H1 (cell line): ENCODE results near the gene MSH5. TPM values are rescaled to one million over a fixed set of nuclear protein-coding genes. Genes with fewer than 3 reads are reported as not detected.

Source experiments
- CTCF ChIA-PET: fragments of 300-600 bp; sonication (Branson Sonifier 250); formaldehyde crosslinking; loops from one replicate; lab custom pipeline; 2021; ENCODE audit not compliant: partially characterized antibody; lab: Charles Lee
- POLR2A ChIA-PET: fragments of 300-600 bp; sonication (Branson Sonifier 250); formaldehyde crosslinking; loops from one replicate; lab custom pipeline; 2021; ENCODE audit warnings: inconsistent platforms; ENCODE audit not compliant: partially characterized antibody; lab: Charles Lee
- DNase-seq, 2 experiments: peaks; one replicate each; pipeline versions ENCODE4 v3.0.0 to v3.0.0-alpha.2; 2010 to 2022; ENCODE audit warnings: low spot score in 2 of 2, low read depth in 1 of 2, mixed read lengths in 1 of 2
- FAIRE-seq: peaks from 2 replicates; lab custom pipeline; 2011; peaks lifted over from hg19 to GRCh38; lab: Jason Lieb, UNC
- H2AFZ ChIP-seq: 2 replicates; pipeline ENCODE4 v1.8.1; 2012; ENCODE audit warnings: low read length, inconsistent platforms
- H2AK5ac ChIP-seq: 2 replicates; pipeline ENCODE4 v1.6.1; 2013; ENCODE audit warnings: low read depth, low read length
- H2BK120ac ChIP-seq: replicated peaks from 2 replicates; pipeline ENCODE3; 2013; ENCODE audit warnings: low read depth, low read length, inconsistent platforms
- H2BK12ac ChIP-seq: 2 replicates; pipeline ENCODE4 v1.6.1; 2013; ENCODE audit warnings: low read depth, low read length
- H2BK15ac ChIP-seq: 2 replicates; pipeline ENCODE4 v1.6.1; 2013; ENCODE audit warnings: low read length
- H2BK20ac ChIP-seq: 2 replicates; pipeline ENCODE4 v1.6.1; 2013; ENCODE audit warnings: low read length
- H2BK5ac ChIP-seq: 2 replicates; pipeline ENCODE4 v1.6.1; 2013; ENCODE audit warnings: low read depth, low read length
- H3K14ac ChIP-seq: 2 replicates; pipeline ENCODE4 v1.6.1; 2013; ENCODE audit warnings: inconsistent platforms; ENCODE audit not compliant: insufficient read length
- H3K18ac ChIP-seq: 2 replicates; pipeline ENCODE4 v1.6.1; 2013; ENCODE audit warnings: low read length; ENCODE audit errors: extremely low read depth
- H3K23ac ChIP-seq: 2 replicates; pipeline ENCODE4 v1.6.1; 2013; ENCODE audit warnings: inconsistent platforms; ENCODE audit not compliant: insufficient read length
- H3K23me2 ChIP-seq: 2 replicates; pipeline ENCODE4 v1.6.1; 2013; ENCODE audit warnings: low read depth, low read length
- H3K27ac ChIP-seq: 2 replicates; pipeline ENCODE4 v1.6.1; 2011; ENCODE audit warnings: low read depth, low read length, inconsistent platforms
- H3K27me3 ChIP-seq, 4 experiments: replicated peaks in 1 of 4; 1 replicate in 1 of 4; 2 replicates in 3 of 4; pipeline versions ENCODE4 v1.6.1 to v1.8.1; 2011 to 2013; ENCODE audit warnings: low read length in 3 of 4, mild to moderate bottlenecking in 3 of 4, inconsistent platforms in 2 of 4, mixed read lengths in 2 of 4, moderate library complexity in 1 of 4; ENCODE audit not compliant: control insufficient read depth in 3 of 4, insufficient read depth in 3 of 4; ENCODE audit errors: extremely low read depth in 1 of 4
- H3K36me3 ChIP-seq, 4 experiments: 2 replicates each; pipeline versions ENCODE4 v1.6.1 to v1.8.1; 2011 to 2013; ENCODE audit warnings: mild to moderate bottlenecking in 4 of 4, low read length in 3 of 4, moderate library complexity in 2 of 4, control low read depth in 1 of 4, inconsistent platforms in 1 of 4; ENCODE audit not compliant: insufficient read depth in 4 of 4, control insufficient read depth in 2 of 4
- H3K4ac ChIP-seq: replicated peaks from 2 replicates; pipeline ENCODE3; 2013; ENCODE audit warnings: low read length, low read depth, mixed read lengths, inconsistent platforms; ENCODE audit not compliant: insufficient read length
- H3K4me1 ChIP-seq, 4 experiments: replicated peaks in 1 of 4; 1 replicate in 1 of 4; 2 replicates in 3 of 4; pipeline versions ENCODE4 v1.6.1 to v1.8.1; 2011 to 2013; ENCODE audit warnings: low read length in 3 of 4, inconsistent platforms in 2 of 4, mixed read lengths in 1 of 4; ENCODE audit not compliant: insufficient read depth in 4 of 4, control insufficient read depth in 3 of 4
- H3K4me2 ChIP-seq, 2 experiments: 2 replicates each; pipeline versions ENCODE4 v1.6.1 to v1.8.1; 2011 to 2013; ENCODE audit warnings: low read depth in 2 of 2, low read length in 2 of 2, control low read depth in 1 of 2, inconsistent platforms in 1 of 2, mild to moderate bottlenecking in 1 of 2; ENCODE audit not compliant: insufficient read depth in 1 of 2
- H3K4me3 ChIP-seq, 4 experiments: fragments of 200-600, 300-600 bp in 1 of 4; sonication (generic), shearing (Covaris generic), sonication (Bioruptor Twin) in 1 of 4; 2 replicates each; pipeline versions ENCODE4 v1.5.1 to v1.8.1; 2011 to 2016; ENCODE audit warnings: low read length in 4 of 4, low read depth in 3 of 4, control low read depth in 2 of 4, inconsistent platforms in 2 of 4, mild to moderate bottlenecking in 2 of 4, mixed read lengths in 1 of 4, moderate library complexity in 1 of 4; ENCODE audit not compliant: insufficient read depth in 2 of 4; ENCODE audit errors: extremely low read depth in 1 of 4
- H3K56ac ChIP-seq: replicated peaks from 2 replicates; pipeline ENCODE3; 2013; ENCODE audit warnings: low read depth, mild to moderate bottlenecking, mixed read lengths, low read length, inconsistent platforms; ENCODE audit not compliant: insufficient read length
- H3K79me1 ChIP-seq: 2 replicates; pipeline ENCODE4 v1.6.1; 2013; ENCODE audit warnings: low read depth, low read length, control low read depth
- H3K79me2 ChIP-seq, 2 experiments: 2 replicates each; pipeline versions ENCODE4 v1.6.1 to v1.8.1; 2012 to 2013; ENCODE audit warnings: low read length in 2 of 2, mild to moderate bottlenecking in 2 of 2, inconsistent platforms in 1 of 2; ENCODE audit not compliant: insufficient read depth in 2 of 2, control insufficient read depth in 1 of 2
- H3K9ac ChIP-seq, 4 experiments: replicated peaks in 1 of 4; 1 replicate in 1 of 4; 2 replicates in 3 of 4; pipeline versions ENCODE4 v1.6.1 to v1.8.1; 2011 to 2013; ENCODE audit warnings: low read depth in 3 of 4, low read length in 3 of 4, control low read depth in 2 of 4, mild to moderate bottlenecking in 2 of 4, moderate library complexity in 2 of 4, inconsistent platforms in 1 of 4; ENCODE audit errors: extremely low read depth in 1 of 4
- H3K9me3 ChIP-seq, 2 experiments: 2 replicates each; pipeline versions ENCODE4 v1.6.1 to v1.8.1; 2012 to 2013; ENCODE audit warnings: mild to moderate bottlenecking in 2 of 2, moderate library complexity in 2 of 2, control low read depth in 1 of 2, inconsistent platforms in 1 of 2, low read depth in 1 of 2, low read length in 1 of 2, mixed read lengths in 1 of 2; ENCODE audit not compliant: insufficient read depth in 2 of 2
- H4K20me1 ChIP-seq, 2 experiments: replicated peaks in 1 of 2; 2 replicates each; pipeline versions ENCODE3 to v1.8.1; 2011 to 2013; ENCODE audit warnings: inconsistent platforms in 2 of 2, low read length in 2 of 2, mild to moderate bottlenecking in 1 of 2; ENCODE audit not compliant: insufficient read depth in 2 of 2, control insufficient read depth in 1 of 2
- H4K5ac ChIP-seq: 2 replicates; pipeline ENCODE4 v1.6.1; 2013; ENCODE audit warnings: low read length, low read depth, mixed read lengths, inconsistent platforms; ENCODE audit not compliant: insufficient read length
- H4K8ac ChIP-seq: 2 replicates; pipeline ENCODE4 v1.8.0; 2013; ENCODE audit warnings: mild to moderate bottlenecking, moderate library complexity, low read length, inconsistent platforms; ENCODE audit not compliant: insufficient read depth; ENCODE audit errors: extremely low read depth
- H4K91ac ChIP-seq: replicated peaks from 2 replicates; pipeline ENCODE3; 2013; ENCODE audit warnings: low read length, mixed read lengths, inconsistent platforms; ENCODE audit not compliant: insufficient read length
- CREB1 ChIP-seq: IDR thresholded peaks from 2 replicates; pipeline ENCODE4 v1.6.1; 2012; ENCODE audit warnings: inconsistent platforms
- E2F6 ChIP-seq: IDR thresholded peaks from 2 replicates; pipeline ENCODE4 v1.6.1; 2012; ENCODE audit warnings: inconsistent platforms
- FOSL1 ChIP-seq: IDR thresholded peaks from 2 replicates; pipeline ENCODE4 v1.6.1; 2011; ENCODE audit warnings: mild to moderate bottlenecking, low read depth, low read length, moderate library complexity; ENCODE audit not compliant: insufficient read depth
- NRF1 ChIP-seq: IDR thresholded peaks from 2 replicates; pipeline ENCODE4 v1.6.1; 2011; ENCODE audit warnings: mild to moderate bottlenecking, low read depth, low read length, improper control_type of control experiment
- PHF8 ChIP-seq: fragments of 200-600 bp; sonication (generic); conservative IDR thresholded peaks from 2 replicates; pipeline ENCODE4 v1.7.1; 2012; ENCODE audit warnings: low read depth, mild to moderate bottlenecking, inconsistent platforms, low read length, moderate library complexity
- RBBP5 ChIP-seq: IDR thresholded peaks from 2 replicates; pipeline ENCODE4 v1.7.1; 2012; ENCODE audit warnings: low read depth, mild to moderate bottlenecking, inconsistent platforms, low read length, moderate library complexity, borderline replicate concordance
- RNF2 ChIP-seq: fragments of 200-900, 300-1000 bp; sonication (generic); IDR thresholded peaks from 2 replicates; pipeline ENCODE4 v1.7.1; 2016; ENCODE audit warnings: borderline replicate concordance, low read depth, mild to moderate bottlenecking, antibody characterized with exemption, low read length; ENCODE audit not compliant: poor library complexity, severe bottlenecking; ENCODE audit errors: missing control alignments
- SIN3A ChIP-seq, 2 experiments: IDR thresholded peaks in 1 of 2; conservative IDR thresholded peaks in 1 of 2; 2 replicates each; pipeline ENCODE4 v1.6.1; 2011 to 2012; ENCODE audit warnings: low read length in 2 of 2, improper control_type of control experiment in 1 of 2, low read depth in 1 of 2, mild to moderate bottlenecking in 1 of 2
- SIX5 ChIP-seq: IDR thresholded peaks from 2 replicates; pipeline ENCODE4 v1.6.1; 2011; ENCODE audit warnings: mild to moderate bottlenecking, low read depth, low read length
- SRF ChIP-seq: IDR thresholded peaks from 2 replicates; pipeline ENCODE4 v1.6.1; 2011; ENCODE audit warnings: mild to moderate bottlenecking, low read depth, low read length, moderate library complexity
- TBP ChIP-seq: IDR thresholded peaks from 2 replicates; pipeline ENCODE4 v1.6.1; 2011; ENCODE audit warnings: low read depth, low read length, improper control_type of control experiment
- YY1 ChIP-seq: IDR thresholded peaks from 2 replicates; pipeline ENCODE4 v1.6.1; 2011; ENCODE audit warnings: low read depth, mild to moderate bottlenecking, low read length
- WGBS, 2 experiments: shearing (Covaris generic) in 1 of 2; methylation state at CpG; one replicate each; pipeline versions ENCODE4 v1.1.6 to v1.1.7; 2013 to 2015; ENCODE audit warnings: low lambda C conversion rate in 2 of 2, mixed read lengths in 2 of 2, inconsistent platforms in 1 of 2, low coverage in 1 of 2, missing lambda C conversion rate in 1 of 2; ENCODE audit not compliant: insufficient replicate concordance in 2 of 2, insufficient coverage in 1 of 2, insufficient read length in 1 of 2; ENCODE audit errors: extremely low coverage in 1 of 2, missing lambda C conversion rate in 1 of 2; 5-methylcytosine and 5-hydroxymethylcytosine counted together
- polyA plus RNA-seq, 7 experiments: library from polyadenylated mRNA; depleted of rRNA in 3 of 7; stranded (reverse) in 5 of 7; unstranded in 2 of 7; fragments of >200 nt in 5 of 7; fragments of 200-250 nt in 2 of 7; gene quantifications; 1 replicate in 5 of 7; 2 replicates in 1 of 7; 4 replicates in 1 of 7; pipeline versions ENCODE4 v1.2.1 to v1.2.3, GENCODE V29; 2011 to 2013; ENCODE audit warnings: missing spikeins in 2 of 7, mixed read lengths in 2 of 7
- total RNA-seq: library from RNA; stranded (reverse); fragmentation: NEBNext Ultra II Directional; extraction: Animal tissue kit (Norgen Biotek cat#: 25700); gene quantifications from 2 replicates; pipeline ENCODE4 v1.2.1, GENCODE V29; 2021

MSH5 gene
- total and polyA plus RNA-seq, 2 of the 8 experiments (the other 6 are each of a cell fraction or from before 2014, with no cell fraction given), result 25.3 to 26.5 TPM

- DNase-seq (no peak), FAIRE-seq (no peak)
- H4K20me1 ChIP-seq, result peaks cover 0 to 5% of the 10 kb centered on the region in 2 experiments
- no peak overlapping the region for H3K27ac ChIP-seq
- H3K56ac ChIP-seq, result no peak overlapping the region
- H3K4me2 ChIP-seq, result no peak overlapping the region
- H3K79me1 ChIP-seq, result peaks cover 3% of the 10 kb centered on the region; the same call in 1 of the 2 replicates
- no peak overlapping the region for H3K4ac ChIP-seq
- H4K8ac ChIP-seq, result no peak overlapping the region
- H3K9ac ChIP-seq, result no peak overlapping the region
- no peak overlapping the region for H2BK15ac ChIP-seq
- no peak overlapping the region for H2BK12ac ChIP-seq
- WGBS, 2 experiments, result 82% methylated on average over 3 of the region's 3 CpGs; no CpG with 5 or more reads in 1 of the 2 experiments
- no peak overlapping the region for H3K23ac ChIP-seq
- no peak overlapping the region for H2AK5ac ChIP-seq
- H2AFZ ChIP-seq, result no peak overlapping the region
- ChIA-PET CTCF (interaction anchor here (0.8 to 15.6 kb wide), 25 partner anchors 8 to 160 kb away, joined by 3 to 228 read pairs (median 5); partner anchors contain the start of genes DDAH2, HSPA1B, LSM2 and MSH5), POLR2A (interaction anchor here (0.7 to 10.3 kb wide), 8 partner anchors 9 to 126 kb away, joined by 3 to 85 read pairs (median 6); partner anchors contain the start of genes DDAH2, HSPA1B, MSH5 and VWA7)
- TF ChIP-seq RBBP5 (no peak), TBP (no peak), SIX5 (no peak), SRF (no peak), YY1 (no peak), CREB1 (no peak), SIN3A (conservative IDR thresholded peaks at IDR 0.05 in 1 of 2, IDR thresholded peaks at IDR 0.05 in 1 of 2; ENCODE audit: low read depth in 1 of 2, low read length in 2 of 2) (no peak), E2F6 (no peak), NRF1 (no peak), RNF2 (no peak), PHF8 (no peak), FOSL1 (no peak)
- no peaks in the 10 kb centered on the region for H3K27me3 ChIP-seq
- H2BK120ac ChIP-seq, result no peak overlapping the region
- peaks cover 5% of the 10 kb centered on the region; the same call in 1 of the 2 replicates for H3K23me2 ChIP-seq
- peaks cover 0 to 19% of the 10 kb centered on the region in 2 experiments; a peak in 2 of 4 replicates for H3K79me2 ChIP-seq
- H3K4me1 ChIP-seq, result peaks cover 0 to 2% (median under 1%) of the 10 kb centered on the region in 4 experiments; a peak in 3 of 7 replicates
- no peaks in the 10 kb centered on the region for H3K9me3 ChIP-seq
- H2BK20ac ChIP-seq, result no peak overlapping the region
- H2BK5ac ChIP-seq, result no peak overlapping the region
- H3K18ac ChIP-seq, result no peak overlapping the region
- H3K36me3 ChIP-seq, result peaks cover 4 to 39% (median 10%) of the 10 kb centered on the region in 4 experiments; a peak in 5 of 8 replicates
- H4K5ac ChIP-seq, result no peak overlapping the region
- H4K91ac ChIP-seq, result no peak overlapping the region
- H3K14ac ChIP-seq, result no peak overlapping the region
- H3K4me3 ChIP-seq, result no peak overlapping the region
Observed at GRCh38 chr6:31792090-31792374, 52.2 kb downstream of the MSH5 start.
